NCI-H1048 (cell line): Measurements from ENCODE around the gene SLC12A6.
"Not testable (repeated sequence)": the region's sequence is repeated elsewhere in the genome, so short reads cannot be mapped to it uniquely, and the experiment has no call there.

Experiments used
- DNase-seq: peaks from one replicate; lab custom pipeline; 2025; lab: John Stamatoyannopoulos, UW

Gene SLC12A6

GRCh38 chr15:34193272-34193671, 144.3 kb downstream of the SLC12A6 start:
- DNase-seq: not testable (repeated sequence)

DNA sequence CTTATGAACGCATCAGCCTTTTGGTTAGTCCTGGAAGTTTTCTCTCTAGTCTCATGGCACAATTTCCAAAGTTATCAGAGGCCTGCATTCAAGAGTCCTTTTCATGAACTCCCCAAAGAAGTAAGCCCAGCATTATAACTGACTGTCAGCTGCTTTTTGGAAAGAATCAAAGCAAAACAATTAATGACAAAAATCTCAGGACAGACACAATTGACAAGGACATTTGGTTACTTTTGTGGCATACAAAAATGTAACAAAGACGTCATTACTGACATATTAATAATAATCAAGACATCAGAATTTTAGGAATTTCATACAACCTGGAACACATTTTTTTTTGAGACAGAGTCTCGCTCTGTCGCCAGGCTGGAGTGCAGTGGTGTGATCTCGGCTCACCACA, 148.9 kb downstream of the SLC12A6 start:
- no peak for DNase-seq

DNA sequence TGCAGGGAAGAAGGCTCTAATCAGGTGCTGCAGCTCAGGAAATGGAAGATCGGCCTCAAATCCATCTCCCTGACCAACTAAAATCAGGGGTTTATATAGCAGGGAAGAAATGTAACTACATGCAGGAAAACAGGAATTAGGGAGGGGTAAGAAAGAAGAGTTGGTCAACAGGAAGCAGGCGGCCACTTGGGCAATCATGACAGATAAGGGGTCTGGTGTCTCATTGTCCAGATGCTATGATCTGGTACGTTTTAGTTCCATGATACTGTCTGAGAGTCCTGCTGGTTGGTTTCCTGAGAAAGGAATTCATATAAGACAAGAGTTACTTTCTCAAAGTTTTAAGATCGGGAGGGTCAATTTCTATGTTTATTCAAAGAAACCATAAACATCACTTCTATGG, 151.9 kb downstream of the SLC12A6 start:
- no peak for DNase-seq

DNA sequence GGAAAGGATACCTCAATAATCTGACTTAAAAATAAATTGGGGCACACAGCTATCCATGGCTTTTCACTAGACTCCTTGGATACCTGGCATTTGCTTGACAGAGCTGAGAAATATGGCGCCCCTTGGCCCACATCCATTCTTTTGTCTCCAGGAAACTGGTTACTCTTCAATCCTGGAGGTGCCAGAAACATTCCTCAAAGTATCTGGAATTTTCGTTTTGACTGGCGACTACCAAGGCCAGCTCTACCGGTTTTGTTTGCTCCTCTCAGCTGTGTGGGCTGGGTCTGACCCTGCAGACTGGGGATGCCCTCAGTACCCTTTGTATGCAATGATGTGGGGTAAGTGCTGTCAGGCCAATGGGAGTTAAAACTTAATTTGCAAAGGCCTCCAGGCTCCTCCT, 154.6 kb downstream of the SLC12A6 start:
- no peak for DNase-seq
